Mesenchymal stem cell (in vitro differentiated cells and primary cell): Measurements from ENCODE around the gene DNM1.

ENCODE experiments used
- DNase-seq: peaks from one replicate; pipeline ENCODE4 v3.0.0-alpha.2; 2013
- H2AFZ ChIP-seq: one replicate; pipeline ENCODE4 v1.6.1; 2013; ENCODE audit warnings: low read depth, mild to moderate bottlenecking, control low read depth, inconsistent platforms, low read length, moderate library complexity
- H2AK5ac ChIP-seq: 2 replicates; pipeline ENCODE4 v1.6.1; 2013; ENCODE audit warnings: low read length, moderate library complexity, mild to moderate bottlenecking, inconsistent platforms; ENCODE audit not compliant: severe bottlenecking
- H2BK120ac ChIP-seq: one replicate; pipeline ENCODE4 v1.6.1; 2013; ENCODE audit warnings: low read depth, mild to moderate bottlenecking, inconsistent platforms, low read length, moderate library complexity
- H2BK12ac ChIP-seq, 2 experiments: one replicate each; pipeline ENCODE4 v1.6.1; 2013; ENCODE audit warnings: inconsistent platforms in 2 of 2, low read length in 2 of 2, mild to moderate bottlenecking in 2 of 2, moderate library complexity in 2 of 2, control low read depth in 1 of 2
- H2BK15ac ChIP-seq: one replicate; pipeline ENCODE4 v1.6.1; 2013; ENCODE audit warnings: mild to moderate bottlenecking, low read depth, inconsistent platforms; ENCODE audit not compliant: poor library complexity, severe bottlenecking
- H2BK5ac ChIP-seq: 2 replicates; pipeline ENCODE4 v1.6.1; 2013; ENCODE audit warnings: low read depth, mild to moderate bottlenecking, low read length, control low read depth, inconsistent platforms; ENCODE audit not compliant: poor library complexity, severe bottlenecking
- H3K14ac ChIP-seq, 2 experiments: one replicate each; pipeline ENCODE4 v1.6.1; 2013; ENCODE audit warnings: inconsistent platforms in 2 of 2, low read length in 2 of 2, control low read depth in 1 of 2, mild to moderate bottlenecking in 1 of 2, moderate library complexity in 1 of 2
- H3K18ac ChIP-seq, 2 experiments: one replicate each; pipeline ENCODE4 v1.6.1; 2013; ENCODE audit warnings: inconsistent platforms in 2 of 2, low read length in 2 of 2, control low read depth in 1 of 2, low read depth in 1 of 2, mild to moderate bottlenecking in 1 of 2
- H3K23ac ChIP-seq, 2 experiments: one replicate each; pipeline ENCODE4 v1.6.1; 2013; ENCODE audit warnings: inconsistent platforms in 2 of 2, low read length in 2 of 2, mild to moderate bottlenecking in 2 of 2, moderate library complexity in 2 of 2, control low read depth in 1 of 2
- H3K27ac ChIP-seq: 2 replicates; pipeline ENCODE4 v1.5.1; 2013; ENCODE audit warnings: mild to moderate bottlenecking, moderate library complexity, low read length, control low read depth, inconsistent platforms; ENCODE audit not compliant: poor library complexity, severe bottlenecking
- H3K27me3 ChIP-seq, 2 experiments: 2 replicates each; pipeline versions ENCODE4 v1.6.1 to v1.7.0; 2013; ENCODE audit warnings: low read length in 2 of 2, mild to moderate bottlenecking in 2 of 2, moderate library complexity in 2 of 2, control low read depth in 1 of 2, inconsistent platforms in 1 of 2; ENCODE audit not compliant: control insufficient read depth in 1 of 2, insufficient read depth in 1 of 2
- H3K36me3 ChIP-seq, 2 experiments: 2 replicates each; pipeline versions ENCODE4 v1.6.1 to v1.7.0; 2013; ENCODE audit warnings: low read length in 2 of 2, control low read depth in 1 of 2, inconsistent platforms in 1 of 2, low read depth in 1 of 2, mild to moderate bottlenecking in 1 of 2; ENCODE audit not compliant: insufficient read depth in 2 of 2, control insufficient read depth in 1 of 2
- H3K4ac ChIP-seq, 2 experiments: one replicate each; pipeline ENCODE4 v1.6.1; 2013; ENCODE audit warnings: inconsistent platforms in 2 of 2, low read length in 2 of 2, mild to moderate bottlenecking in 2 of 2, moderate library complexity in 2 of 2, control low read depth in 1 of 2, low read depth in 1 of 2
- H3K4me1 ChIP-seq: 2 replicates; pipeline ENCODE4 v1.6.1; 2013; ENCODE audit warnings: low read depth, low read length, control low read depth; ENCODE audit not compliant: control insufficient read depth, insufficient read depth
- H3K4me2 ChIP-seq: 2 replicates; pipeline ENCODE4 v1.6.1; 2013; ENCODE audit warnings: low read length, mild to moderate bottlenecking, inconsistent platforms; ENCODE audit not compliant: poor library complexity, severe bottlenecking
- H3K4me3 ChIP-seq, 2 experiments: 2 replicates each; pipeline versions ENCODE4 v1.5.1 to v1.7.0; 2013; ENCODE audit warnings: low read length in 2 of 2, mild to moderate bottlenecking in 2 of 2, control low read depth in 1 of 2, low read depth in 1 of 2; ENCODE audit not compliant: insufficient read depth in 1 of 2
- H3K79me1 ChIP-seq: replicated peaks from 2 replicates; pipeline ENCODE4 v1.6.1; 2013; ENCODE audit warnings: mild to moderate bottlenecking, control low read depth, low read length, inconsistent platforms; ENCODE audit not compliant: poor library complexity, severe bottlenecking
- H3K9ac ChIP-seq: 2 replicates; pipeline ENCODE4 v1.7.0; 2013; ENCODE audit warnings: mild to moderate bottlenecking, low read length, moderate library complexity
- H3K9me3 ChIP-seq: 2 replicates; pipeline ENCODE4 v1.7.0; 2013; ENCODE audit warnings: mild to moderate bottlenecking, low read length; ENCODE audit not compliant: control insufficient read depth
- H4K8ac ChIP-seq: one replicate; pipeline ENCODE4 v1.6.1; 2013; ENCODE audit warnings: inconsistent platforms, mild to moderate bottlenecking, low read length, moderate library complexity
- H4K91ac ChIP-seq: one replicate; pipeline ENCODE4 v1.6.1; 2013; ENCODE audit warnings: mild to moderate bottlenecking, low read length, inconsistent platforms
- WGBS: methylation state at CpG from one replicate; pipeline ENCODE4 v1.1.7; 2013; ENCODE audit warnings: mixed read lengths; 5-methylcytosine and 5-hydroxymethylcytosine counted together

DNM1 gene

GRCh38 chr9:128182893-128183588 is 20.1 kb upstream of the DNM1 start:
- H2BK120ac ChIP-seq, result no peak overlapping the region
- H3K9me3 ChIP-seq, result peaks cover 7% of the 10 kb centered on the region
- WGBS, result 94% methylated on average over 12 of the region's 12 CpGs
- H4K91ac ChIP-seq, result no peak overlapping the region
- no peak overlapping the region for H2BK15ac ChIP-seq
- H2AK5ac ChIP-seq, result no peak overlapping the region
- peak overlapping the region; percentile 10 for H3K27ac ChIP-seq
- H3K23ac ChIP-seq, result no peak overlapping the region
- H3K4ac ChIP-seq, result no peak overlapping the region
- peaks cover 16% of the 10 kb centered on the region for H3K4me1 ChIP-seq
- H3K79me1 ChIP-seq, result peaks cover 32% of the 10 kb centered on the region
- H2AFZ ChIP-seq, result no peak overlapping the region
- DNase-seq, result no peak
- no peak overlapping the region for H4K8ac ChIP-seq
- H3K18ac ChIP-seq, result no peak overlapping the region
- no peak overlapping the region for H3K4me2 ChIP-seq
- no peak overlapping the region for H3K14ac ChIP-seq
- H3K27me3 ChIP-seq, result no peaks in the 10 kb centered on the region
- no peak overlapping the region for H3K4me3 ChIP-seq
- no peak overlapping the region for H2BK12ac ChIP-seq
- H3K36me3 ChIP-seq, result peaks cover 63 to 83% of the 10 kb centered on the region in 2 experiments
- H3K9ac ChIP-seq, result no peak overlapping the region
- H2BK5ac ChIP-seq, result no peak overlapping the region

- no peak overlapping the region for H3K4me3 ChIP-seq
- no peak overlapping the region for H2BK120ac ChIP-seq
- H3K23ac ChIP-seq, result no peak overlapping the region
- H2AFZ ChIP-seq, result no peak overlapping the region
- no peak overlapping the region for H3K27ac ChIP-seq
- DNase-seq, result no peak
- peaks cover 26% of the 10 kb centered on the region for H3K4me1 ChIP-seq
- no peak overlapping the region for H3K4ac ChIP-seq
- H3K79me1 ChIP-seq, result peaks cover 19% of the 10 kb centered on the region
- H3K4me2 ChIP-seq, result no peak overlapping the region
- no peak overlapping the region for H4K8ac ChIP-seq
- no peak overlapping the region for H2AK5ac ChIP-seq
- H3K36me3 ChIP-seq, result peaks cover 51 to 73% of the 10 kb centered on the region in 2 experiments
- no peaks in the 10 kb centered on the region for H3K27me3 ChIP-seq
- no peak overlapping the region for H2BK12ac ChIP-seq
- H3K9me3 ChIP-seq, result no peaks in the 10 kb centered on the region
- H3K14ac ChIP-seq, result no peak overlapping the region
- no peak overlapping the region for H2BK5ac ChIP-seq
- no peak overlapping the region for H4K91ac ChIP-seq
- H3K9ac ChIP-seq, result no peak overlapping the region
- no peak overlapping the region for H3K18ac ChIP-seq
- 85% methylated on average over 11 of the region's 11 CpGs for WGBS
- H2BK15ac ChIP-seq, result no peak overlapping the region
These were observed 16.9 kb upstream of the DNM1 start for GRCh38 chr9:128185979-128186965.

- no peak overlapping the region for H3K27ac ChIP-seq
- H3K27me3 ChIP-seq, result no peaks in the 10 kb centered on the region
- no peaks in the 10 kb centered on the region for H3K9me3 ChIP-seq
- H2AK5ac ChIP-seq, result no peak overlapping the region
- peaks cover 24% of the 10 kb centered on the region for H3K79me1 ChIP-seq
- H4K8ac ChIP-seq, result no peak overlapping the region
- no peak overlapping the region for H2BK120ac ChIP-seq
- H3K9ac ChIP-seq, result no peak overlapping the region
- no peak overlapping the region for H4K91ac ChIP-seq
- H3K4ac ChIP-seq, result no peak overlapping the region
- no peak overlapping the region for H2BK12ac ChIP-seq
- no peak overlapping the region for H2BK5ac ChIP-seq
- no peak overlapping the region for H2AFZ ChIP-seq
- H3K14ac ChIP-seq, result no peak overlapping the region
- no peak overlapping the region for H3K4me3 ChIP-seq
- peaks cover 48 to 71% of the 10 kb centered on the region in 2 experiments for H3K36me3 ChIP-seq
- no peak overlapping the region for H2BK15ac ChIP-seq
- H3K4me2 ChIP-seq, result no peak overlapping the region
- no peak overlapping the region for H3K18ac ChIP-seq
- WGBS, result 95% methylated on average over 2 of the region's 2 CpGs
- H3K4me1 ChIP-seq, result peaks cover 26% of the 10 kb centered on the region
- H3K23ac ChIP-seq, result no peak overlapping the region
- DNase-seq, result no peak
These were observed 15.8 kb upstream of the DNM1 start for GRCh38 chr9:128187361-128187760.

GRCh38 chr9:128188209-128188608 is 15.0 kb upstream of the DNM1 start:
- Histone ChIP-seq H3K36me3 (peaks cover 47 to 63% of the 10 kb centered on the region in 2 experiments), H2BK12ac (no peak overlapping the region), H3K18ac (no peak overlapping the region), H3K79me1 (peaks cover 27% of the 10 kb centered on the region), H4K8ac (no peak overlapping the region), H3K27me3 (no peaks in the 10 kb centered on the region), H2BK15ac (no peak overlapping the region), H3K4ac (no peak overlapping the region), H2BK5ac (no peak overlapping the region), H4K91ac (no peak overlapping the region), H3K27ac (no peak overlapping the region), H3K4me2 (no peak overlapping the region), H3K23ac (no peak overlapping the region), H3K4me1 (peaks cover 25% of the 10 kb centered on the region), H2AFZ (no peak overlapping the region), H3K4me3 (no peak overlapping the region), H3K9me3 (no peaks in the 10 kb centered on the region), H2BK120ac (no peak overlapping the region), H2AK5ac (no peak overlapping the region), H3K9ac (peak overlapping the region; percentile 37), H3K14ac (no peak overlapping the region)
- 100% methylated on average over 1 of the region's 1 CpG for WGBS
- no peak for DNase-seq
